Activated T-helper 2 cell treated with anti-CD3 and anti-CD28 coated beads, Interferon-gamma antibody, Interleukin-2, Interleukin-4, amounts not matched to agents 10 μg/mL and 5 μg/mL and 100 μg/mL, durations not matched to agents 14 hours and 24 hours and 36 hours (primary cell): ENCODE data around the gene PRRT4. TPM values are rescaled to one million over a fixed set of nuclear protein-coding genes. Genes with fewer than 3 reads are reported as not detected.
A peak's percentile ranks its signal among the peaks of the same experiment; 100 is the strongest.

Experiments
- DNase-seq: peaks from one replicate; pipeline ENCODE4 v3.0.0; 2021; ENCODE audit warnings: low spot score
- H3K27ac Mint-ChIP-seq: one replicate; pipeline ENCODE4 v1.8.0; 2021; ENCODE audit warnings: mixed read lengths
- H3K27me3 Mint-ChIP-seq: one replicate; pipeline ENCODE4 v1.8.0; 2021; ENCODE audit warnings: low read depth, mixed read lengths
- H3K36me3 Mint-ChIP-seq: one replicate; pipeline ENCODE4 v1.8.0; 2021; ENCODE audit warnings: low read depth, mixed read lengths
- H3K4me1 Mint-ChIP-seq: one replicate; pipeline ENCODE4 v1.8.0; 2021; ENCODE audit warnings: low read depth, mixed read lengths
- H3K4me3 Mint-ChIP-seq: one replicate; pipeline ENCODE4 v1.8.0; 2021; ENCODE audit warnings: low read depth, mild to moderate bottlenecking, moderate library complexity, mixed read lengths
- H3K9me3 Mint-ChIP-seq: one replicate; pipeline ENCODE4 v1.8.0; 2021; ENCODE audit warnings: mixed read lengths
- intact Hi-C: fragments of 100-400 bp; cut with micrococcal nuclease; formaldehyde crosslinking; loops from one replicate; pipeline ENCODE4 v1.15.1; 2023
- total RNA-seq: library from RNA; stranded (reverse); gene quantifications from 2 replicates; pipeline ENCODE4 v1.2.3, GENCODE V29; 2022

The PRRT4 gene
- total RNA-seq, 1 donor from 2014 or later, result 0.55 TPM

DNA sequence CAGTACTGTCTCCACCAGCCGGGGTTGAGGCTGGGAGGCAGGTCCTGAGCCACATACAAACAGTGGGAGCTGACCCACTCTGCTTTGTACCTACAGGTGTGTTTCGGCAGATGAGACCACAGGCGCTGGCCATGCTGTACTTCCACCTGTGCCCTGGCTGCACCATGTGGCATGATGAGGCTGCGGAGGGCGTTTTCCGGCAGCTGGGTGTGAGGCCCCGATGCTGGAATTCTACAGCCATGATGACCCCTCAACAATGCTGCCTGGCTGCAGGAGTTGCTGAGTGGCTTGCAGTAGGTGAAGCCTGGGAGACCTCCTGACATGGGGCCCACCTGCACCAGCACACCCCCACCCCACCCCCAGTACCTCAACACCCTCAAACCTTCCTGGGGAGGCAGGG lies 30.3 kb upstream of the PRRT4 start:
- H3K4me3 Mint-ChIP-seq, result no peak overlapping the region
- no peak overlapping the region for H3K27ac Mint-ChIP-seq
- H3K27me3 Mint-ChIP-seq, result peaks cover 3% of the 10 kb centered on the region
- intact Hi-C loops, result no loop called here
- no peaks in the 10 kb centered on the region for H3K9me3 Mint-ChIP-seq
- H3K4me1 Mint-ChIP-seq, result no peaks in the 10 kb centered on the region
- peaks cover 7% of the 10 kb centered on the region for H3K36me3 Mint-ChIP-seq
- DNase-seq, result no peak

DNA sequence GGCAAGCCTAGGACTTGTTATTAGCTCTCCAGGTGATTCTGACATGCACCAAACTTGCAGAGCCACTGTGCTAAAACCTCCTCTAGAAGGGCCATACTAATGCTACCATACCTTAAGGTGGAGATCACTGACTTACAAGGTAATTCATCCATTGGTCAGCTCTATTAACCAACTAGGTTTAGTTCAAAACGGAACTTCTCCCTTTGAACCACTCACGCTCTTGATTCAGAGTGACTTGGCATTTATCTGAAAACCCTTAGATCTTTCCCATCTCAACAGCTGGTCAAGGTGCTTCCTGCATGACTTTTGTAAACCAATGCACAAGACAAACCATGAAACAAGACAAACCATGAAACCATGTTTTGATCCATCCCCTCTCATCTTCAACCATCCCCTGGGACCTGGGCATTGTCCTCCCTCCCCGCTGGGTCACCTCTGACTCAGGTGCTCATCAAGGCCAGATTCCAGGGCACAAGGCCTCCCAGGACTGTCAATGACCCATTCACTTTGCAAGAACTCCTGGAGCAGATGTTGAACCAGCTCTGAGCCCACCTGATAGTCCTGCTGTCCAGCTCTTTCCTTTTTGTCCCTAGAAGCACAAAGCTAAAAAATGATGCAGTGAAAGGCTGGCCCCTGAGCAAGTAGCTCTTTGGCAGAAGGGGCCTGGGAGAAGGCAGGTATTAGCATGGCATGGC lies 29.5 kb upstream of the PRRT4 start:
- Mint-ChIP-seq H3K4me1 (no peaks in the 10 kb centered on the region), H3K27ac (no peak overlapping the region), H3K36me3 (no peaks in the 10 kb centered on the region), H3K9me3 (no peaks in the 10 kb centered on the region), H3K4me3 (no peak overlapping the region), H3K27me3 (peaks cover 3% of the 10 kb centered on the region)
- intact Hi-C loops, result no loop called here
- no peak for DNase-seq

DNA sequence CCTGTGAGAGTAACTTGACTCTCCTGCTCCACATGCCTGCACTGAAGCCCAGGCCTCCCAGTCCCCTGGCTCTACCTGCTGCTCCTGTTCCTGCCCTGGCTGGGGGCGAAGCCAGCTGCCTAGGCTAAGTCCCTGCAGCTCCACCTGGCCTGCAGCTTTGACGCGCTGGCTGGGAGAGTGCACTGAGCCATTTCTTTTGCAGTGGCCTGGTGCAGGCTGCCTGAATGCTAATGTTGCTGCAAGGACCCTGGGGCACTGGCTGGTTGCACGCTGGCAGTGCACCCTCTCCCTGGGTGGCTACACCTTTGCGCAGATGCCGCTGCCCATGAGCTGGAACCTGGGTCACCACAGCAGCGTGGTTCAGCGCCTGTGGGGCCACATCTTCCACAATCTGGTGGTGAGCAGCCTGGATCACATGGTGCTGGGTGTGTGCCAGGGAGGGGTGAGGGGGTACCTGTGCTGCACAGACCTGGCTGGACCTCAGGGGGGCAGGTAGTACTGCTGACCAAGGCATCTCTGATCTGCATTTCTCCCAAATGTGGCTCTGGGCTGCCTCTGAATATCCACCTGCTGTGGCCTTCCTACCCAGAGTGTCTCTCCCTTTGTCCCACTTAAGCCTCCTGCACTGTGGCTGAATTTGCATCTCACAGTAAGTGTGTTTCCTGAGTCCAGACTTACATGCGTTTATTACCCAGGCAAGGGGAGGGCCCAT lies 28.3 kb upstream of the PRRT4 start:
- no peak for DNase-seq
- no peaks in the 10 kb centered on the region for H3K4me1 Mint-ChIP-seq
- intact Hi-C loops, result no loop called here
- no peaks in the 10 kb centered on the region for H3K9me3 Mint-ChIP-seq
- no peaks in the 10 kb centered on the region for H3K36me3 Mint-ChIP-seq
- H3K27me3 Mint-ChIP-seq, result peaks cover 3% of the 10 kb centered on the region
- H3K4me3 Mint-ChIP-seq, result no peak overlapping the region
- no peak overlapping the region for H3K27ac Mint-ChIP-seq

DNA sequence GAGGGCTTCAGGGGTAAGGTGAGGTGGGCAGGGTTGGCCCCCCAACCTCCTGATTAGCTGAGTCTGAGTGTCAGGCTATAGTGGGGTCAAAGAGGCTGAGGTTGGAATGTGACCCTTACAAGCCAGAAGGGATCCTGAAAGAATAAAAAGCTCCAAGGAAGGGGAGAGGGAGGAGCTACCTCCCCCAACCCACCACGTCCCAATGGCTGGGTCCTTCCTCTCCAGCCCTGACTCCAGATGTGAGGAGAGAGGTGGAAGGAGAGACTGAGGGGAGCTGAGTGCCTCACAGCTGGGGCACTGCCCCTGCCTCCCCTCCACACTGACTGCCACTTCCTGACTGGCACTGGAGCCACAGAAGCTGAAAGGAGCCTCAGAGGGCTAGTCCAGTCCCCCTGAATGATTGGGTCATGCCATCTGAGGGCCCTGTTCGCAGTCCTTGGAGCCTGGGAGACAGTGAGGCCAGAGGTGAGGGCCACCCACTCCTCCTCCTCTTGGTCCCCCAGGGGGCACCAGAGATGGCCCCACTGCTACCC lies 27.7 kb upstream of the PRRT4 start:
- Mint-ChIP-seq H3K36me3 (no peaks in the 10 kb centered on the region), H3K27ac (no peak overlapping the region), H3K9me3 (no peaks in the 10 kb centered on the region), H3K4me1 (no peaks in the 10 kb centered on the region), H3K27me3 (peaks cover 3% of the 10 kb centered on the region), H3K4me3 (no peak overlapping the region)
- no peak for DNase-seq
- intact Hi-C loops, result no loop called here

DNA sequence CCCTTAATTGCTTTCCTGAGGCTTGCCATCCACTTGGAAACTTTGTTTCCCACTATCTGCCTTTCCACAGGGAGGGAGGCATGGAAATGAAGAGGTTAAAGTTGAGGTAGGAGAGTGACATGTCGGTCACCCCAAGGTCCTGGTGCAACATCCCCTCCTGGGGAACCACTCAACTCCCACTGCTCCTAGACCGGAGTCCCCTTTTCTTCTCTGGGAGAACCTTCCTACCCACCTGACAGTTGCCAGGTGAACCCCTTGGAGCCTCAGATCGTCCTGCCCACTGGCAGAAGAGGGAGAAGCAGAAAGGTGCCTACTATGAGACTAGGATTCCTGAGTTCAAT lies 26.6 kb upstream of the PRRT4 start:
- H3K4me3 Mint-ChIP-seq, result no peak overlapping the region
- no peaks in the 10 kb centered on the region for H3K9me3 Mint-ChIP-seq
- no peaks in the 10 kb centered on the region for H3K36me3 Mint-ChIP-seq
- H3K27me3 Mint-ChIP-seq, result peaks cover 6% of the 10 kb centered on the region
- intact Hi-C loops, result no loop called here
- DNase-seq, result no peak
- H3K27ac Mint-ChIP-seq, result no peak overlapping the region
- H3K4me1 Mint-ChIP-seq, result no peaks in the 10 kb centered on the region

DNA sequence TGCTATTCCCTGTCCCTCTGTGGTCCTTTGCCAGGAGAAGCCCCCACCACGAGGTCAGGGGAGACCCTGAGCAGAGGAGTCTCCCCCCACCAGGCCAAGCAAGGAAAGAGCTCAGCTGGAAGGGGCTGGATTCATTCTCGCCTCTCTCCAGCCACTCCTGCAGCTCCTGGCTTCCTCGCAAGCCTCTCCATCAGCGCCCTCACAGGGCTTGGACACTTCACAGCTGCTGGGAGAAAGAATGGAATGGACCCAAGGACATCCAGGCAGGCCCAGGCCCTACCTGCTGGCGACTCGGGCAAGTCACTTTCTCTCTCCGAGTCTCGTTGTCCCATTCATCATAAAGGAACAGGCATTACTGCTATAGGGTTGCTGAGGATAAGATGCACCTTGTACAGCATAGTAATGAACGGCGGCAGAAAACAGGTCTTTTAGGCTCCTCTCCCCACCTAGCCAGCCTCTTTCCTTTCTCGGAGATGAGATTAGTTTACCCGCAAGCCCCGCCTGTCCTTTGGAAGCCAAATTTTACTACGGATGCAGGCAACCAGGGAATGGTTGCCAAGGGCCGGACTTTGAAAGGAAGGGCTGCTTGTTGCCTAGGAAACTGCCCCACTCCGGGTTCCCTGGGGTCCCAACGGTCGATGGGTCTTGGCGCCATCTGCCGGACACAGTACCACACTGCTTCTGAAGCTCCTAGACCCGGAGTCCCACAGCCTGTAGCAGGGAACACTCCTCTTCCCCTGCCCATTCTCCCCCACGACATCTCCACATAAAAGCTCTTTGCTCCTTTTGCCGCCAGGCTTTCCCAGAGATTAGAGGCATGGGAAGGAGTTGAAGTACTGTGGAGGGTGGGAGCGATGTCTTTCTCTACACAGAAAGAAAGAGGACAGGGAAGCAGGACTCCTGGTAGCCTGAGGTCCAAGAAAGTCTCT lies 26.0 kb upstream of the PRRT4 start:
- Mint-ChIP-seq H3K9me3 (no peaks in the 10 kb centered on the region), H3K27ac (no peak overlapping the region), H3K27me3 (peaks cover 6% of the 10 kb centered on the region), H3K36me3 (no peaks in the 10 kb centered on the region), H3K4me1 (no peaks in the 10 kb centered on the region), H3K4me3 (no peak overlapping the region)
- DNase-seq, result peak; percentile 39
- intact Hi-C loops, result loop anchor here (1.0 kb wide), 1 partner anchor 40 kb away; no protein-coding TSS in a partner anchor

DNA sequence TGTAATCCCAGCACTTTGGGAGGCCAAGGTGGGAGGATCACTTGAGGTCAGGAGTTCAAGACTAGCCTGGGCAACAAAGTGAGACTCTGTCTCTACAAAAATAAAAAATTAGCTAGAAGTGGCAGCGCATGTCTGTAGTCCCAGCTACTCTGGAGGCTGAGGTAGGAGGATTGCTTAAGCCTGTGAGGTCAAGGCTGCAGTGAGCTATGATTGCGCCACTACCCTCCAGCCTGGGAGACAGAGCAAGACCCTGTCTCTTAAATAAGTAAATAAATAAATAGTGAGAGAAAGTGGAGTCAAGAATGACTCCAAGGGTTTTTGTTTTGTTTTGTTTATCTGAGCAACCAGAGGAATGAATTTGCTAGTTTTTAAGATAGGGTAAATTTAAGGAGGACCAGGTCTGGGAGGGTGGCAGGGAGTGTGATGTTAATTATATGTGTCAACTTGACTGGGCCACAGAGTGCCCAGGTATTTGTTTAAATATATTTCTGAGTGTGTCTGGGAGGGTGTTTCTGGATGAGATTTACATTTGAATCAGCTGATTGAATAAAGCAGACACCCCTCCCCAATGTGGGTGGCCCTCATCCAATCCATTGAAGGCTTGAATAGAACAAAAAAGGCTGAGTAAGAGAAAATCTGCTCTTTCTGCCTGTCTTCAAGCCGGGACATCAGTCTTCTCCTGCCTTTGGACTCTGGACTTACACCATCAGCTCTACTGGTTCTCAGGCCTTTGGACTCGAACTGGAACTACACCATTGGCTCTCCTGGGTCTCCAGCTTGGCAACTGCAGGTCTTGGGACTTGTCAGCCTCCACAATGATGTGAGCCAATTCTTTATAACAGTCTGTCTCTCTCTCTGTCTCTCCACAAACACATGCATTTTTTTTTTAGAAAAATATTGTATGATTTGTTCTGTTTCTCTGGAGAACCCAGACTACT lies 24.8 kb upstream of the PRRT4 start:
- intact Hi-C loops, result no loop called here
- no peak overlapping the region for H3K27ac Mint-ChIP-seq
- H3K9me3 Mint-ChIP-seq, result no peaks in the 10 kb centered on the region
- peaks cover 6% of the 10 kb centered on the region for H3K27me3 Mint-ChIP-seq
- DNase-seq, result no peak
- no peaks in the 10 kb centered on the region for H3K36me3 Mint-ChIP-seq
- no peak overlapping the region for H3K4me3 Mint-ChIP-seq
- no peaks in the 10 kb centered on the region for H3K4me1 Mint-ChIP-seq

DNA sequence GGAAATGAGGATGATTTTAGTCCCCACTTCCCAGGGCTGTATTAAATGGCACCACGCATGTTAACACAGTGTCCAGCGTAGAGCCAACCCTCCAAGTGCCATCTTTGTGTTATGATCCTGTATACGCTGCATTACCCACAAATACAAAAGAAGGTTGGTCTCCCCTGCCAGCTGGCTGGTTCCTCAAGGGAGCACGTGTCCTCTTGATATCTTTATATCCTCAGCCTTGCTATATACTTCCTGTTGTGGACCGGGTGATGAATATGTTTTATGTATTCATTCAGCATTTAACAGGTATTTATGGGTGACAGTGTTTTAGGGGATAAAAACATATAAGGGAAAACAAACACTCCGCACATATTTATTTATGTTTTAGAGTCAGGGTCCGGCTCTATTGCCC lies 23.2 kb upstream of the PRRT4 start:
- Mint-ChIP-seq H3K4me3 (no peak overlapping the region), H3K27ac (no peak overlapping the region), H3K36me3 (no peaks in the 10 kb centered on the region), H3K4me1 (no peaks in the 10 kb centered on the region), H3K27me3 (peaks cover 6% of the 10 kb centered on the region), H3K9me3 (no peaks in the 10 kb centered on the region)
- intact Hi-C loops, result no loop called here
- DNase-seq, result no peak

DNA sequence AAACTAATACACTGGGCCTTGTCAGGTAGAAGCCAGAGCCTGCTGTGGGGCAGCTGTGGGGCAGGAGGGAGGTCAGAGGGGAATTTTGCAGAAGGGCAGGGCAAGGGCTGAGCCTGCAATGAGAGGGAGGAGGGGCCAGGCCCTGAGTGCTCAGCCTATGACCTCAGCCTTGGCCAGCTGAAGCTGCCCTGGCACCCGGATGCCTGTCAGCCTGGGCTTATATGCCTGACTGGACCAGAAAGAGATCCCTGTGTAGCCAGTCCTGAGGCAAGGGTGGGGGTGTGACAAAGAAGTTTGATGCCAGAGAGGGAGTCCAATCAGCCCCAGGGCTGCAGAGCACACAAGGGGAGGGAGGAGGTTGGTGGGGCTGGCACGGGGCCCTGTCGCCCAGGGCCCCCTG lies 22.3 kb upstream of the PRRT4 start:
- Mint-ChIP-seq H3K4me3 (no peak overlapping the region), H3K27ac (no peak overlapping the region), H3K27me3 (peaks cover 6% of the 10 kb centered on the region), H3K4me1 (no peaks in the 10 kb centered on the region), H3K9me3 (no peaks in the 10 kb centered on the region), H3K36me3 (no peaks in the 10 kb centered on the region)
- no peak for DNase-seq
- intact Hi-C loops, result no loop called here

DNA sequence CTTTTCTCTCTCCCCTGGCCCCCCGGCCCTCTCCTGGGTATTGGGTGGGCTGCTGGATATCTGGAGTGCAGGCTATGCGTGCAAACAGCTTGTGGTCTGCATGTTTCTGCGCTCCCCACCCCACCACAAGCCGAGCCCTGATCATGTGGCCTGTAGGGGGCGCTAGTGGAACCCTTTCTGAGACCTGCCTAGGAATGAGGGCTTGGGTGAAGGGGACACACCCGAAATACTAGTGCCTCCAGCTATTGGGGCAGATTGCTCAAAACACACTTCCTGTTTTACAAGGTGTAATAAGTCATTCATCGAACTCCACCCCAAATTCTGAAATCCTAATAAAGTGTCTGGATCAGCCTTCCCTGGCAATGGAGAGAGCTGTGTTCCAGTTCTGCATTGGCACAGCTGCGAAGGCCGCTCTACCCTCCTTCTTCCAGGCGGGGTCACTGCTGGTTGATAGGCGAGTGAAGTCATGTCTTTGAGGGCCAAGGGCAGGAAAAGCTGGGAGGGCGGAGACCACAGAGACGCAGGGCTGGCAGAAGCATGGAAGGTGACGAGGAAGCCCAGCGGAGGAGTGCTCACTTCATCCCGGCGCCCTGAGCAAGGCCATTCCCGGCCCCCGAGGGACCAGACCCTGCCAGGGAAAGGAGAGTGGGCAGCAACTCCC lies 19.8 kb upstream of the PRRT4 start:
- intact Hi-C loops, result no loop called here
- Mint-ChIP-seq H3K27ac (no peak overlapping the region), H3K4me1 (no peaks in the 10 kb centered on the region), H3K27me3 (peaks cover 2% of the 10 kb centered on the region), H3K36me3 (no peaks in the 10 kb centered on the region), H3K4me3 (no peak overlapping the region), H3K9me3 (no peaks in the 10 kb centered on the region)
- DNase-seq, result no peak

DNA sequence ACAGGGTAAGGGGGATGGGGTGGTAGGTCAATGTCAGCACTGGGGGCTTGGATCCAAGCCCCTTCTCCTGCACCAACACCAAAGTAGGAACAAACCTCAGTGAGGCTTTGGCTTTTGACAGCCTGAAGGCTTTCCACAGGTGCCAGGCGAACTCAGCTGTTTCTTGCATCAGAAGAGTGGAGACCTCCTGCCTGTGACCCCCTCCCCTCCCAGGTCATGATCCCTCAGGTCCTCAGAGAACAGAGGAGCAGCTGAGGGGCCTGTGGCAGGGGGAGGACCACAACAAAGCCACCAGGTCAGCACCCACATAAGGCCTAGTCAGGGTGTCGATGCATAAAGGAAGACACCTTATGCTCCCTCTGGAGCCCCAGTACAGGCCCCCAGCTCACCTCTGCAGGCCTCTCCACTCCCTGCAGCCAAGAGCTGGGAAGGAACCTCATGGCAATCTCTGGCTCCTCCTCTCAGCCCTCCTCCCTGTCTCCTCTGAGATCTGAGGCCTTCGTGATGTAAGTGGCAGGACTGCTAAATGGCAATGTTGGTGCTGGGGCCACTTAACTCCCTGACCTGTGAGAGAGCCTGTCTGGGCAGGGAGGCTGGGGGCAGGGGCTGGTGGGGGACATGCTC lies 19.1 kb upstream of the PRRT4 start:
- Mint-ChIP-seq H3K4me3 (no peak overlapping the region), H3K36me3 (no peaks in the 10 kb centered on the region), H3K27me3 (peaks cover 2% of the 10 kb centered on the region), H3K27ac (no peak overlapping the region), H3K4me1 (no peaks in the 10 kb centered on the region), H3K9me3 (no peaks in the 10 kb centered on the region)
- intact Hi-C loops, result no loop called here
- DNase-seq, result no peak
